ENCODE data around the gene VGLL2.
"Not testable (repeated sequence)": the region's sequence is repeated elsewhere in the genome, so short reads cannot be mapped to it uniquely, and the experiment has no call there.

Gene VGLL2, protein sequence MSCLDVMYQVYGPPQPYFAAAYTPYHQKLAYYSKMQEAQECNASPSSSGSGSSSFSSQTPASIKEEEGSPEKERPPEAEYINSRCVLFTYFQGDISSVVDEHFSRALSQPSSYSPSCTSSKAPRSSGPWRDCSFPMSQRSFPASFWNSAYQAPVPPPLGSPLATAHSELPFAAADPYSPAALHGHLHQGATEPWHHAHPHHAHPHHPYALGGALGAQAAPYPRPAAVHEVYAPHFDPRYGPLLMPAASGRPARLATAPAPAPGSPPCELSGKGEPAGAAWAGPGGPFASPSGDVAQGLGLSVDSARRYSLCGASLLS

DNA sequence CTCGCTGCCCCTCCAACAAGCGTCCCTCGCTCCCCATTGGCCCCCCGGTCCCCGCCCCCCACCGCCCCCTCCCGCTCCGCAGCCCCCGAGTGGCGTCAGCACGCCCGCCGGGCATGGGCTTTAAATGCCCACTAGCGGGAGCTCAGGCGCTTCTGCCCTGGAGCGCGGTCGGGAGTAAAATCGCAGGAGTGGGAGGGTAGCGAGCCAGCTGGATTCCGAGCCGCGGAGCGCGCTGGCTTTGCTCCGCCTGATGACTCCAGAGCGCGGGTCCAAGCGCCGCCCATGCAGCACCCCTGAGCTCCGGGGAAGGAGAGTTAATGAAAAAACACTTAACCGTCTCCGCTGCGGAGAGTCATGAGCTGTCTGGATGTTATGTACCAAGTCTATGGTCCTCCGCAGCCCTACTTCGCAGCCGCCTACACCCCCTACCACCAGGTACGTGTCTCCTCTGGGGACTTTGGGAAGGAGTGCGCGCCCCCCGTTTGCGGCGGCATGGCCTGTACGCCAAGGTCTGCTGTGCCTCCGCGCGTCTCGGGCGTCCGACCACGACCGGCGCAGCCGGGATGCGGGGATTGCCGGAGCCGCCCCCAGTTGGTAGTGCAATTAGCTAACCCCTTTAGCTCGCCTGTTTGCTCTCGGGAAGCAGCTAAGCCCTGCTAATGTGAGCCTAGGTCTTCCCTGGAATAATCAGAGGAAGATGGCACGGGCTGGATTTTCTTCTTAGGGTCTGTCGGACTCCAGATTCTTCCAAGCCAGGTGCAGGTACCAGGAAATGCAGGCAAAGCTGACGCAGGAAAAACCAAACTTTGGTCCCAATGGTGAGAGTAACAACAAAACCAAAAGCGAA, at the start of gene VGLL2:
Gene VGLL2 (plus strand): TSS at position 149 of the 847 bp plus-strand sequence. CDS start 206 bp downstream, at position 355.
- no peak for DNase-seq (ENCODE audit: low spot score)

DNA sequence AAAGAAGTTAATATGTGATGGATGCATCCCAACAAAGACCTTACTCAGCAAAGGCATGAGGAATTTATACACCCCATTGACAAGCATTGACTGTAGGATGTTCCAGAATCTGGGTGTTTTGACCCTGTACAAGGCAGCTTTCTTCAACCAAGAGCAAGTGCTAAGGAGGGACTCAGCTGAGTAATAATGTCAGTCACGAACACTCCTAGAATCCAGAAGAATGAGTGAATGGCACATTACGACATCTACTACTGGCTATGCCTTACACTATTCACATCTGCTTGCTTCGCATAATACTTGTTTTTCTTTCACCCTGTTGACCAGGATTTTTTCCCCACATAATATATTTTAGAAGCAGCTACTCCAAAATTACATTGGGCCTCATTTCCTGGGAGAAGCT, 42.5 kb upstream of the VGLL2 start:
- DNase-seq (ENCODE audit: low spot score) = no peak

DNA sequence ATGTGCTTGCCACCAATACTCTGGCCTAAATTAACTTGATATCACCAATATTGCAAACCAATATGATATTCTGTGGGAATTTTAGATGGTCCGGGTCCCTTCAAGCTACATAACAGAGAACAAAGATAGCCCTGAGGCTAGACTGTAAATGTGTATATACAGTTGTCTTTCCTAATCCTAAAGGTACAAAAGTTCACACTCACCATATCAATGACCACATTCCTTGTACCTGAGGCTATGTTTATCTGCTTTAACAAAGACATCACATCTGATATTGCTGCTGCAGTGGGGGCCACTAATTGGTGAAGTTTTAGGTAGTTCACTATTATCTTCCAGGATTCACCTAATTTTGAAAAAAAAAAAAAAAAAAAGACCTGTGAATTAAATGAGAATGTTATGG, 38.6 kb upstream of the VGLL2 start:
- DNase-seq (ENCODE audit: low spot score) = no peak

DNA sequence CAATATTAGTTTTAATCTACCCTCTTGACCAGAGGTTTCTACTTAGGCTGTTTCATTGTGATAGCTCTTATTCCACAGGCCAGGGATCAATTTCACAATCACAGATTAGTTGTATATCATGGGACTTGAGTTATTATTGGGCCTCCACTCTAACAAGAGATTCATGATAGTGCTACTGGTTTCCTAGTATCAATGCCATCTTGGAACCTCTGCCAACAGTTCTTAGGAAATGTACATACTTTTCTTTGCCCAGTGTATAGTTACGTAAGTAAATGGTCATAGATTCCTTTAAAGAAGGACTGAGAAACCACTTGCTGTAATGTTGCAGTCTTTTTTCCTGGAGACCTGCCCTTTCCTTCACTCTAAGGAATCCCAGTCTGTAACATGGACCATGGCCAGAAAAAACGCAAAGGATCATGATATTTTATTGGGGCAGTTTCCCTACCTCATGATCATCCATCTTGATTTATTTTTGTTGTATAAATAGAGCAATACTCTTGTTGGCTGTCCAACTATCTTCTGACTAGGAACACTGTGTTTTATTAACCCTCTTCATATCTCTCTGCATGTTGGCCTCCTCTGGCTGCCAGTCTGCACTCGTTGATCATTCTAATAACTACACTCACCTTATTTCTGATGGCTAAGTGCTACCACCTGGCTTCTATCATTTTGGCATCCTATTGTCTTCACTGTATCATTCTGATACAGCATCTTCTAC, 38.0 kb upstream of the VGLL2 start:
- no peak for DNase-seq (ENCODE audit: low spot score)

DNA sequence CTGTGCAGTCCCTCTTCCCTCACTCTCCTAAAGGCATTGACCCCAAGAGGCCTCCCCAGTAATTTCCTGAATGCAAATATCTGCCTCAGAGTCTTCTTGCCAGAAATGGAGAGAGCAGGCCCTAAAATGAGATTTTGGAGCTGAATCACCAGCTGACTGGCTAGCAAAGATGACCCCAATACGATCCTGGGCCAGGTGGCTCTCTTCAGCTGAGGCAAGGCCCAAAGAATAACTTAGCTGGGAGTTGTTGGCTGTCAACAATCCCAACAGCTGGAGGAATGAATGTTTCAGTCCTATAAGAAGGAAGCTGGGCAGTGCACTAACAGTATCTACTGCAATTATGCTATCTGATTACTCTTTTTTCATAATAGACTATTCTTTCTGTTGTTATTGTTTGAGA, 37.2 kb upstream of the VGLL2 start:
- no peak for DNase-seq (ENCODE audit: low spot score)

DNA sequence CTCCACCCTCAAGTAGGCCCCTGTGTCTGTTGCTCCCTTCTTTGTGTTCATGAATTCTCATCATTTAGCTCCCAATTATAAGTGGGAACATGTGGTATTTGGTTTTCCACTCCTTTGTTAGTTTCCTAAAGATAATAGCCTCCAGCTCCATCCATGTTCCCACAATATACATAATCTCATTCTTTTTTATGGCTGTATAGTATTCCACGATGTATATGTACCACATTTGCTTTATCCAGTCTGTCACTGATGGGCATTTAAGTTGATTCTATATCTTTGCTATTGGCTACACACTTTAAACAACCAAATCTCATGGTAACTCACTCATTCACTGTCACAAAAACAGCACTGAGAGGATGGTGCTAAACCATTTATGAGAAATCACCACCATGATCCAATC, 35.5 kb upstream of the VGLL2 start:
- no peak for DNase-seq (ENCODE audit: low spot score)

DNA sequence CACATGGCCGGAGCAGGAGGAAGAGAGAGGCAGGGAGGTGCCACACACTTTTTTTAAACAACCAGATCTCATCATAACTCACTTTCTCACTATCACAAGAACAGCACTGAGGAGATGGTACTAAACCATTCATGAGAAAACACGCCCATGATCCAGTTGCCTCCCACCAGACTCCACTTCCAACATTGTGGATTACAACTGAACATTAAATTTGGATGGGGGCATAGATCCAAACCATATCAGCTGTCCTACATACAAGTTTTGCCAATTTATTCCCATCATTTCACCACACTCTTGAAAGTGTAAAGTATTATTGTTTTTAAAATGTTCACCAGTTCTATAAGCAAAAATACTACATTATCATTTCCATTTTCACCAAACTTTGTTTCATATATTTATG, 33.9 kb upstream of the VGLL2 start:
- no peak for DNase-seq (ENCODE audit: low spot score)

DNA sequence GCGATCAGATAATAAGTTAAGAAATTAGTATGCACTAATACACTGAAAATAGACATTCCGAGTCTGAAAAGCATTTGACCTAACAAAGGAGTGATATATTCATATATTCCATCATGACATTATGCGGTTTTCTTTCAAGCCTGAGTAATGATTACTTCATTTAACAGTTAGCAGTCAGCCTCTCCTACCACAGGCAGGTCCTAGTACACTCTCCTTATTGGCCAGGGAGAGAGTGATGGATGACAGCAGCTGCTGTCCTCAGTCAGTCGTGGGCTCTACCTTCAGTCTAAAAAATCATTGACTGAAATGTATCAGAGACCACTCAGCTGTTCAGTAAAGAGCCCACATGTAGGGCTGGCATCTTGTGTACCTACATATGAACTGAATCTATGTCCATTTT, 33.2 kb upstream of the VGLL2 start:
- no peak for DNase-seq (ENCODE audit: low spot score)

DNA sequence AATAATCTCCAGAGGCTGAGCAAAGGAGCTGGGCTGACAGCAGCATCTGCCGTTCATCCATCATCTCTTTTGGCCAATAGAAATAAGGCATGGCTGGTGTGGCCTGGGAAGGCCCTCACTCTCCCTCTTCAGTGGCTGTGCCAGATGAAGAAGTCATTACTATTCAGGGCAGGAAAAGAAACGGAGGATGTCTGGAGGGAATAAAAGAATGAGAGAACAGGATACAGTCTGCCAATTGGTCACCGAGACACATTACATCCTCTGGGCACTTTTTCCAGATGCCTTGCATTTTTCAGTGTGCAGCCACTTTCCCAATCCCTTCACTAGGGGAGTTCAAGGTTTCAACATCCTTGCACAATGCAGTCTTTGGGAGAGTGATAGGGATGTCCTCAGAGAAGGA, 32.2 kb upstream of the VGLL2 start:
- no peak for DNase-seq (ENCODE audit: low spot score)

DNA sequence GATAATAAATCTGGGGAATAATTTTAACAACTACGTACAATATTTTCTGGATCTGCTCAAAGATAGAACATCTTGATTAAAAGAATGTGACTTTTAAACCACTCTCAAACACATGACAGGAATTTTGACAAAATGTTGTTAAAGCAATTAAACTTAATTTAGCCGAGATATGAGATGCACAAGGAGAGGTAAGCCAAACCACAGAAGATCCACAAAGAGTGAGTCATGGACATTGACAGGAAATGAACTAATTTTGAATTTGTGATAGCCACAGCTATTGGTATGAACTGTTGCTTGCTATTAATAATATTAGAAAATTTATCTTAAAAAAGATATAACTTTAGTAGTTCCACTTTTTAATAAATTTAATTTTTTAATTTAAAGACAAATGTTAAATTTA, 27.8 kb upstream of the VGLL2 start:
- no peak for DNase-seq (ENCODE audit: low spot score)

DNA sequence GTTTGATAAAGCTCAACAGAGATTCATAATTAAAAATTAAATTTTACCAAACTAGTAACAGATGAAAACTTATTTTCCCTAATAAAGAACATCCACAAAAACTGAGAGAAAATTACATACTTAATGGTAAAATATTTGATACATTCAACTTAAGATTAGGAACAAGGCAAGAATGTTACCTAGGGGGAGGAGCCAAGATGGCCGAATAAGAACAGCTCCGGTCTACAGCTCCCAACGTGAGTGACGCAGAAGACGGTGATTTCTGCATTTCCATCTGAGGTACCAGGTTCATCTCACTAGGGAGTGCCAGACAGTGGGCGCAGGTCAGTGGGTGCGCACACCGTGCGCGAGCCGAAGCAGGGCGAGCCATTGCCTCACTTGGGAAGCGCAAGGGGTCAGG, 20.8 kb upstream of the VGLL2 start:
- not testable (repeated sequence) for DNase-seq (ENCODE audit: low spot score)

DNA sequence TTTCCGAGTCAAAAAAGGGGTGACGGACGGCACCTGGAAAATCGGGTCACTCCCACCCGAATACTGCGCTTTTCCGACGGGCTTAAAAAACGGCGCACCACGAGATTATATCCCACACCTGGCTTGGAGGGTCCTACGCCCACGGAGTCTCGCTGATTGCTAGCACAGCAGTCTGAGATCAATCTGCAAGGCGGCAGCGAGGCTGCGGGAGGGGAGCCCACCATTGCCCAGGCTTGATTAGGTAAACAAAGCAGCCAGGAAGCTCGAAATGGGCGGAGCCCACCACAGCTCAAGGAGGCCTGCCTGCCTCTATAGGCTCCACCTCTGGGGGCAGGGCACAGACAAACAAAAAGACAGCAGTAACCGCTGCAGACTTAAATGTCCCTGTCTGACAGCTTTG, 20.4 kb upstream of the VGLL2 start:
- not testable (repeated sequence) for DNase-seq (ENCODE audit: low spot score)

DNA sequence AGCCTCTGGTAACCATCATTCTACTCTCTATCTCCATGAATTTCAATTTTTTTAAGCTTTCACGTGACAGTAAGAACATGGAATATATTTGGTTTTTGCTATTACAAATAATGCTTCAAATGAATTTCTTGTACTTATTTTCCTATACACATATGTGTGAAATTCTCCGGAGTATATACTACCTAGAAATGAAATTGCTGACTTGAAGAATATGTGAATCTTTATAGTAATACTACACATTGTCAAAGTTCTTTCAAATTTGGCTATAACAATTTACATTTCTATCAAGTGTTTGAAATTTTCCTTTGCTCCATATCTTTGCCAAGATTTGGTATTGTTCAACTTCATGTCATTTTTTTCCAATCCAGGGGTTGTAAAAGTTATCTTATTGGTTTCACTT, 11.6 kb upstream of the VGLL2 start:
- no peak for DNase-seq (ENCODE audit: low spot score)

DNA sequence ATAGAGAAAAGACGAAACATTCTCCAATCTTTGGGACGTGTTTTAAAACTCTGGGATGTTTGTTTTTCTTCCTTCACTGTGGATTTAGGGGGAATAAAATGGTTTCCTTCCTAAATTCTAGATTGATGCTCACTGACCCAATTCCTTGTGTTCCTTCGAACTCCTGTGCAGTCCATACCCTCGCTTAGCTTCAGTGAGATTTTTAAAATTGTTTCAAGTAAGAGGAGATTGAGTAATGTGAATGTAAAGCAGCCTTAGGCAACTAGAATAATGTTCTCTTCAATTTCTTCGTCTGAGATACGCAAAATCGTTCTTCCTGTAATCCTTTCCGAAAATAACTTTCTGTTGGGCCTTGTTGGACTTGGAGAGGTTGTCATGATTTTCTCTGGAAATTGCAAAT, 2.6 kb upstream of the VGLL2 start:
- DNase-seq (ENCODE audit: low spot score) = no peak

DNA sequence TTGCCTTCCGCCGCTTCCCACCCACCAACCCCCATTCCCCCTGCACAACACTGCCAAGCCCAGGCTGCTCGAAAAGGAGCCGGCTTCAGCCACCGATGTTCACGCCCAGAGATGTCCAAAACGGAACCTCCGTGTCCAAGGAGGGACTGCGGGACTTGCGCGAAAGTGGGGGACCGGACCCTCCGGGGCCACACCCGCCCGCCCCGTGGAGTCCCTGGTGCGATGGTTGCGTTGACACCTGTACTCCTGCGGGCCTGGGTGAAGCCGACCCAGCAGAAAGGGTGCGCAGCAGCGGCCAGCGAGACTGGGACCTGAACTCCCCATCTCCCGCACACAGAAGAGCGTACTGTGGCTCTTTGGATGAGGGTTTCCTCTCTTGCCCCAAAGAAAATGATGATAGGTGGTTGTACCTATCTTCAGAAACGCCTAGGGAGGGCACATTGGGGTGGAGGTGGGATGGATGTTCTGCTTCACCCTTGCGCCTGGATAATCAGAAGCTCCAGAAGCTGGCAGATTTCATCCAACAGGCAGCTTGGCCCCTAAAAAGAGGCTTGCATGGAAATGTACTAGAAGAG, 1.9 kb upstream of the VGLL2 start:
- no peak for DNase-seq (ENCODE audit: low spot score)

DNA sequence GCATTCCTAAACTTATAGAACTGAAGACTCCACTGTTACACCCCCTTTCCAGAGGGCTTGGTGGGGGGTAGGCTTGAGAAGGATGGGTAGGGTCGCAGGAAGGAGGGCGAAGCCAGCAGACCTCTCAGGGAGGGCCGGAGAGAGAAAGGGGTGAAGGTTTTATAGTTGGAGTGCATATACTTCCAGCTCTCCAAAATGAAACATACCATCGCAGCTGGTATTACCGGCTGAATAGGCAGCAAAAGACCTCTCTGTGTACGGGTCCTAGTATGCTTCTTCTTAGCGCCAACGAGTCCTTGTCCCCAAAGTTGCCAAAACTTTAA, 1.0 kb upstream of the VGLL2 start:
- DNase-seq (ENCODE audit: low spot score) = no peak

DNA sequence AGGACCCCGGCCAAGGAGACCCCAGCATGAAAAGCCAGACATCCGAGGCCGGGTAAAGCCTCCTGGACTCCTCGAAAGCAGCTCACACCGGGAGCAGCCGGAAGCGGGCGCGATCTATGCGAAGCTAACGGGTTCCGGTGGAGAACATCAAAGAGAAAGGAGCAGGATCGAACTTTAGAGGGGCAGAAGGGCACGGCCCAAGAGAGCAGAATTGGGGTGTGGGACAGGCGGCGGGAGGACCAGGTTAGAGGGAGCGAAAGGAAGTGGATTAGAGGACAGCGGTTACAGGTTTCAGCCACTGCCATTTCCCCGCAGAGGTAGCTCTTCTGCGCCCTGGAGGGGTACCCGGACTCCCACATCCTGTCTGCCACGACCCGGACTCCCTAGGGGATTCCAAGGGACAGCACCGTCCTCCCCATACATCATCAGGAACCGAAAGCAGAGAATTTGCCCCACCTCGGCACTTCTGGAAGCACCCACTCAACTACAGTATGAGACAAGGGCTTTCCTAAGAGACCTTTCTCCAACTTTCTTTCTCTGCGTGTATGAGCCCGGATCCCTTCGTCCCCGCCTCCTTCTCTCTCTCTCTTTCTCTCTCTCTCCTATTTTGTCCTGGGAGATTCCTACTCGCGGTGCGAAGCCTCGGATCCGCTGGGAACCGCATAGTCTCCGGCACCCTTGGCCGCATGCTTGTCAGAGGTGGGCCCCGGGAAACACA, 507 bp upstream of the VGLL2 start:
- DNase-seq (ENCODE audit: low spot score) = no peak

DNA sequence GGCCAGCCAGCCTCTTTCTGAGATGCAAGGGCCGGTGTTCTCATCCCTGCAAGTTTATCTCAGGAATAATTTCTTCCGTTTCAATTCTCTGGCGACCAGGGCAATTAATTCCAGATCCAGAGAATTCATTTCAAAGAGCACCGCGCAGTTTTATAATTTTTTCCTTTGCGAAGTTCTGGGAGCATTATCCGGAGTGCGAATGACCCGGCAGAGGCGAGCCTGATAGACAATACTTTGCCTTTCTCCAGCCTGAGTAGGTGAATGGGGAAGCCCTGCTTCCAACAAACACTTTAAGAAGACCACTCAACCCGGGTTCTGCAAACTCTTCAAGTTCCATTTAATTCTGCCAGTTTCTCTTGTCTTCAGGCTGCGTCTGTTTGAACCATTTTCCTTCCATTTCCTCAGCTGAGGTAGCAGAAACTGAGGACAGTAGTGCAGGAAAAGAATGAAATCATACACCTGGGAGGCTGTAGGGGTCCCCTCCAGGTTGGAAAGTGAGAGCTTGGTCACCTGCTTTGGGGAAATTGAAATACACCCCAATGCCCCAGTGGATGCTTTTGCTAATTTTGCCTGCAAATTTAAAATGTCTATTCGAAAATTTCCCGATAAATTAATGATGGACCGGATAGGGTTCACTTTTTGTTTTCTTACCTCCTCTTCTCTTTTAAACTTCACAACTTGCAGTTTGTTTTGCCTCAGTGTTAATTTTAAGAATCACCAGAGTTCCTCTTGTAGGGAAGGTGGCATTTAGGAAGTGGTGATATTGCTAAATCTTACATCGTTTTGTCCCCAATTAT, 1.1 kb downstream of the VGLL2 start:
- no peak for DNase-seq (ENCODE audit: low spot score)

DNA sequence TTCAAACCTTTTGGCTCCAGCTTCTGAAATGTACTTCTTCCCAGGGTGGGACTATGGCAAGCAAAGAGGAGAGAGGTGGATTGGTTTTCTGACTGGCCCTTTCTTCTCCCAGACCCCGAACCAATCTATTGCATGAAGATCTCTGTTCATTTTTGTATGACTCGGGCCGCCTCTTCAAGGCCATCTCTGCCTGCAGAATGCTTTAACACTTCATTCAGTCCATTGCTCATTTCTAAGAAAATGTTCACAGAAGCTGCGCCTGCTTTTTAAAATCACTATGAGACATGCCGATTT, 1.6 kb downstream of the VGLL2 start:
- DNase-seq (ENCODE audit: low spot score) = no peak

DNA sequence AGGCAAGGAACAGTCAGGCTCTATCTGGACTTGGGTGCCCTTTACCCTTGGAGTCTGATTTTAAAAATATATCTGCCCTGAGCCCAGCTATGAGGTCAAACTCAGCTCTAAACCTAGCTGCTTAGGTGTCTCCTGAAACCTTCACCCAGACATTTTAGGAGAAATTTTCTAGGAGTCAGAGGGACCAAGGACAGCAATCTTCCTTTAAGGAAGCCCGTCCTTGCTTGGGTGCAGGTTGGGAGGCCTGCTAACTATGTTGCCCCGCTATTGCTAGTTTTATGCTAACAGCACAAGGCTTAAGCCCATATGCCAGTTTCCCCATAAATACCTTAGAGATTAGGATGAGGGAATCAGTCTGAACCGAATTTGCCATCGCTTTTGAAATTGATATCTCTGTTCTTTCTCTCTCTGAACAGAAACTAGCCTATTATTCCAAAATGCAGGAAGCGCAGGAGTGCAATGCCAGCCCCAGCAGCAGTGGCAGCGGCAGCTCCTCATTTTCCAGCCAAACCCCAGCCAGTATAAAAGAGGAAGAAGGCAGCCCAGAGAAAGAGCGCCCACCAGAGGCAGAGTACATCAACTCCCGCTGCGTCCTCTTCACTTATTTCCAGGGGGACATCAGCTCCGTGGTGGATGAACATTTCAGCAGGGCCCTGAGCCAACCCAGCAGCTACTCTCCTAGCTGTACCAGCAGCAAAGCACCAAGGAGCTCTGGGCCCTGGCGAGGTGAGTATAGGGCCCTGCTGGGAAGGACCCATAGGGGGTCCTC, 2.6 kb downstream of the VGLL2 start:
- no peak for DNase-seq (ENCODE audit: low spot score)

DNA sequence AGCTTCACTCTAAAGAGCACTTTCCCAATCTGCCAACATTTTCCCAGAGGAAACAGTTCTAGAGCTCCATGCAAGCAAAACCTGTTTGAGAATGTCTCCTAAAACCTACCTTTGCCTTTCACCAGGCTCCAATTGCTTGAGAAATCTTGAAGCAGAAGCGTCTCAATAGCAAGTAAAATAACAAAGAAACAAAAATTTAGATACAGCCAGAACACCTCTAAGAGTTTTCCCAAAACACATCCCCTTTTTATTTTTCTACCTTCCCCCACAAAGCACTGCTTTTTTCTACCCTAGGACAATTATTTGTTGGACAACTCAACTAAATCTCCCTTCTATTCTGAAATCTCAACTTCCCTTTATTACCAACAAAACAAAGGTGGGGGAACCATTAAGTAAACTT, 3.6 kb downstream of the VGLL2 start:
- no peak for DNase-seq (ENCODE audit: low spot score)

All from CD4-positive, alpha-beta T cell treated with Interleukin-2 at 100 ng/mL for 4 hours (primary cell).